ENCODE measurements around the gene PROM1.

GRCh38 chr4:16119981-16120380 is 36.2 kb upstream of the PROM1 start:
- TF ChIP-seq, protein P1, sequence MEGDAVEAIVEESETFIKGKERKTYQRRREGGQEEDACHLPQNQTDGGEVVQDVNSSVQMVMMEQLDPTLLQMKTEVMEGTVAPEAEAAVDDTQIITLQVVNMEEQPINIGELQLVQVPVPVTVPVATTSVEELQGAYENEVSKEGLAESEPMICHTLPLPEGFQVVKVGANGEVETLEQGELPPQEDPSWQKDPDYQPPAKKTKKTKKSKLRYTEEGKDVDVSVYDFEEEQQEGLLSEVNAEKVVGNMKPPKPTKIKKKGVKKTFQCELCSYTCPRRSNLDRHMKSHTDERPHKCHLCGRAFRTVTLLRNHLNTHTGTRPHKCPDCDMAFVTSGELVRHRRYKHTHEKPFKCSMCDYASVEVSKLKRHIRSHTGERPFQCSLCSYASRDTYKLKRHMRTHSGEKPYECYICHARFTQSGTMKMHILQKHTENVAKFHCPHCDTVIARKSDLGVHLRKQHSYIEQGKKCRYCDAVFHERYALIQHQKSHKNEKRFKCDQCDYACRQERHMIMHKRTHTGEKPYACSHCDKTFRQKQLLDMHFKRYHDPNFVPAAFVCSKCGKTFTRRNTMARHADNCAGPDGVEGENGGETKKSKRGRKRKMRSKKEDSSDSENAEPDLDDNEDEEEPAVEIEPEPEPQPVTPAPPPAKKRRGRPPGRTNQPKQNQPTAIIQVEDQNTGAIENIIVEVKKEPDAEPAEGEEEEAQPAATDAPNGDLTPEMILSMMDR (conservative IDR thresholded peaks at IDR 0.05; ENCODE audit: low read length) = no peak
- no peak for TF ChIP-seq EZH2phosphoT487 (IDR thresholded peaks at IDR 0.05; ENCODE audit: borderline replicate concordance, low read depth, low read length)

All from OCI-LY7 (cell line).